SH-SY5Y (cell line): Measurements from ENCODE around the gene IQCK.

Source experiments
- GATA2 ChIP-seq: IDR thresholded peaks from 2 replicates; pipeline ENCODE4 v1.6.1; 2011; ENCODE audit warnings: mild to moderate bottlenecking, low read depth, low read length
- GATA3 ChIP-seq: IDR thresholded peaks from 2 replicates; pipeline ENCODE4 v1.6.1; 2011; ENCODE audit warnings: low read depth, mild to moderate bottlenecking, low read length, moderate library complexity

IQCK gene

GRCh38 chr16:19751478-19752385 lies 33.7 kb downstream of the IQCK start:
- TF ChIP-seq GATA2 (no peak), GATA3 (no peak)

DNA sequence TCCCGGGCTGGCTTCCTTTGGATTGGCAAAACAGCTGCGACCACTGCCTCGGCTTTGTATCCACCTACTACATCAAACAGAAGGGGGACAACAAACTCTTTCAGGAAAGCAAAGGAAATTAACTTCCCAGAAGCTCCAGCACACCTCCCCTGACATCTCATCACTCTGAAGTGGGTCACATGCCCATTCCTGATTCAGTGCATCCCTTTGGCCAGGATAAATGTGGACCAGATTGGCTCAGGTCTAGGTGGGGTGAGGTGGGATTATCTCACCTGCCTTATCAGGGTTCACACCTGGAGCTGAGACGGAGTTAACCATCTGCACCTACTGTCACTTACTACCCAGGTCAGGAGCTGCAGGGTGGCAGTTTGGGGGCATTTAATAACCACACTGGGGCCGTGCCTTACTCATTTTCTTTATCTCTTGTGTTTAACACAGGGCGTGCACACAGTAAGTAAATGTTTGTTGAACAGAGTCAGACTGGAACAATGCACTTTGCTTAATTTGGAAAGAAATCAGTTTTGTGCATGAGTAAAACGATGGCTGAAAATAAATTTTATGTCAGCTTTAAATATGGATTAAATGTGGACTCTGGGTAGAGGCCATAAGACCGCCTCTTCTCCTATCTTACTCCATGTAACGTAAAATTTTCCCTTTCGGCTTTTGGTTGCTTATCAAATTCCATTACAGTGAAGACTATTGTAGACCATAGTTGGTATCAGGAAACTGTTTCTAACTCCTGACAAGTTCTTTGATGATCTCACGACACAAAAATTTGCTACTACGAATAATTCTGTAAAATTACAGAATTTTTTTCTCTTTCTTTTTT lies 36.0 kb downstream of the IQCK start:
- TF ChIP-seq GATA2 (no peak), GATA3 (no peak)

DNA sequence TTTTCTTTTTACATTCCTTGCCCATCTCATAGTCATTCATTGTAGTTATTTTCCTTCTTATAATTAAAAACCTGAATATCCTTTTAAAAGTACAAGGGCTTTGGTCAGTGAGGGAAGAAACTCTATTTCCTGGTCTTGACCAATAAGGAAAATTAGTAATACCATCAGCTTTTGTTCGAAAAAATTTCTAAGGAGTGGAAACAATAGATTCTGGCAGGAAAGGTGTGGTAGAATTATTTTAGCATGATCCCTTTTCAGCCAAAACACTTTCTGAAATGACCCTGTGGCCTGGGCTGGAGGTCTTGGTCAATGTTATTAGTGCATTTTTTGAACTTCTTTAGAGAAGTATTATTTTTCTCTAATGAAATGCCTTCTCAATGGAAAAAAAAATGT lies 36.6 kb downstream of the IQCK start:
- TF ChIP-seq GATA3 (no peak), GATA2 (no peak)

DNA sequence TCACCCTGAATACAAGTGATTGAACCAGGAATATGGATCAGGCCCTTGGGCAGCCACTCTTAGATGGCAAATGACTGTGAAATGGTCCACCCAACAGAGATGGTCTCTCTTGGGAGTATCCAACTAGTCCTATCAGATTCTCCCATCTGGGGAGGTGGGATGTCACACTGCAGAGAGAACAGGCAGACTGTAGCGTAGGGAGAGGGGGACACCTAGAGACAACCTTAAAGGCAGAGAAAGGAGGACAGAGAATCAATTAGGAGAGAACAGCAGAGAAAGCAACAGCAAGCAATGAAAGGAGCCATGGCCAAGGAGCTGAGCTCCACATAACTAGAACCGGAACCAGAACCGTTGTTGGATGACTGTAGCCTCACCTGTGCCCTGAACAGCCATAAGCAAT lies 37.2 kb downstream of the IQCK start:
- no peak for TF ChIP-seq GATA2
- TF ChIP-seq GATA3: no peak

- no peak for TF ChIP-seq GATA2
- TF ChIP-seq GATA3: no peak
Observed at GRCh38 chr16:19757026-19757425, 39.0 kb downstream of the IQCK start.

- TF ChIP-seq GATA3: no peak
- no peak for TF ChIP-seq GATA2
Observed at GRCh38 chr16:19757762-19758595, 39.9 kb downstream of the IQCK start.

DNA sequence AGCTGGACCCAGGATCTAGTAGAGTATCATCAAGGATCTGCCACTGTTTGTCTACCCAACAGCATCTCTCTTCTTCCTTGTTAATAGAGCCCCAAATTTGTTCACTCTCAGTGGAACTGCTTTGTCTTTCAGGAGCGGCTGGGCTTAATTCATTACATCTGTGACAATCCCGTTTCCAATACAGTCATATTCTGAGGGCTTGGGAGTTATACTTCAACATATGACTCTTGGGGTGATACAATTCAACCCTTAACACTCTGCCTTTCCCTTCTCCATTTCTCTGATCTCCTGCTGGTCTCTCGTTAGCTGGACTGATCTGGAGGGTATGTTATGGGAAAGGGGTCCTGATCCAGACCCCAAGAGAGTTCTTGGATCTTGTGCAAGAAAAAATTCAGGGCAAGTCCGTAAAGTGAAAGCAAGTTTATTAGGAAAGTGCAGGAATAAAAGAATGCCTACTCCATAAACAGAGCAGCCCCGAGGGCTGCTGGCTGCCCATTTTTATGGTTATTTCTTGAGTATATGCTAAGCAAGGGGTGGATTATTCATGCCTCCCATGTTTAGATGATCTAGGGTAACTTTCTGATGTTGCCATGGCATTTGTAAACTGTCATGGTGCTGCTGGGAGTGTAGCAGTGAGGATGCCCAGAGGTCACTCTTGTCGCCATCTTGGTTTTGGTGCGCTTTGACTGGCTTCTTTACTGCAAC lies 42.4 kb downstream of the IQCK start:
- TF ChIP-seq GATA3 (no peak), GATA2 (no peak)

GRCh38 chr16:19765860-19766553 lies 47.9 kb downstream of the IQCK start:
- TF ChIP-seq GATA3 (no peak), GATA2 (no peak)

- TF ChIP-seq GATA3: no peak
- TF ChIP-seq GATA2: no peak
Observed at GRCh38 chr16:19766554-19766884, 48.4 kb downstream of the IQCK start.

DNA sequence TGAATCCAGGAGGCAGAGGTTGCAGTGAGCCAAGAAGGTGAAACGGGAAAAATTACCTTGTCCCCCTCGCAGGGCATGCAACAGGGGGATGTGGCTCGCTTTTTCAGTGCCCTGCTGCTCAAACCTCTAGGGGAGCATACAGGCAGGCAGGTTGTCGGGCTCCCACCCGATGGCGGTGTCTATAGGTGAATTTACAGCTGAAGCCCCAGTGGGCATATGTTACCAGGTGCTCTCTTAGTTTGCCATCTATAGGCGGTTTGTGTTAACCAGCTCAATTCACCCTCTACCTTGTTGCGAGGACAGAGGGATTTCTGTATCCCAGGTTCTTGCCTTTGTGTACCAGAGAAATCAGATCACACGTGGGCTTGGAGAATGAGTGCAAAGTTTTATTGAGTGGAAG lies 48.9 kb downstream of the IQCK start:
- TF ChIP-seq GATA3 (no peak), GATA2 (no peak)

DNA sequence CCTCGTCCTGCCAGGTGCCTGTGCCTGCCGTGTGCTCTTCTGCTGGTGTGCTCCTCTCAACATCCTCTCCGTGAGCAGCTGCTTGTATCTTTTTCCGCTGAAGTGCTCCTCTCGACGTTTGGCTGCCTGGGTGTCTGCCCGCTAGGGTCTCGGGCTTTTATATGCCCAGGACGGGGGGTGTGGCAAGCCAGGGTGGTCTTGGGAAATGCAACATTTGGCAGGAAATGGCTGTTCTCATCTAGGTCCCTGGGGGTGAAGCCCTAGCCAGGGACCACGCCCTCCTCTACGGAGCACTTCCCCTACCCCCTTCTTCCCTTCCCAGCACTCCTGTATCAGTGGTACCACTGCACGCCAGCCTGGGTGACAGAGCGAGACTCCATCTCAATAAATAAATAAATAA lies 49.4 kb downstream of the IQCK start:
- TF ChIP-seq GATA2: no peak
- TF ChIP-seq GATA3: no peak

DNA sequence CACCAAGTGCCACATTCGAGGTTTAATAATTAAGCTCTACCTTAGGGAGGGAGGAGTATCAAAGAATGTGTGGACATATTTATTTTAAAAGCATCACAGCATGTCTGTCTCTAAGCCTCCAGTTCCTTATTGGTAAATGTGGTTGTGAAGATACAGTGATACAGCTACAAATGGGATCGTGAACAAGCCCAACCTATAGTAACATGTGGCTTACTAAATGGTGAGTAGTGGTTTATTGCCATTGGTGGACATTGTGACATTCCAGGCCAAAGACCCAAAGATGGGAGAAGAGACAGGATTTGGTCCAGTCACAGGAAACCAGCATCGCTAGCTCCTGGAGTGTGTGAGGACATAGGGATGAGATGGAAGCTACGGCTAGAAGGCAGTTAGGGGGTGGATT lies 51.2 kb downstream of the IQCK start:
- TF ChIP-seq GATA3: no peak
- no peak for TF ChIP-seq GATA2

- TF ChIP-seq GATA3: no peak
- no peak for TF ChIP-seq GATA2
Observed at GRCh38 chr16:19771040-19771439, 53.0 kb downstream of the IQCK start.
